KOPT-K1 (cell line): ENCODE results near the gene TFDP1.

Experiments
- H3K27ac ChIP-seq: fragments of 200-600 bp; sonication (generic); 2 replicates; pipeline ENCODE4 v1.5.1; 2016; ENCODE audit warnings: antibody characterized with exemption, mild to moderate bottlenecking, low read depth, low read length; ENCODE audit not compliant: poor library complexity, severe bottlenecking
- H3K36me3 ChIP-seq: fragments of 200-600 bp; sonication (generic); 2 replicates; pipeline ENCODE4 v1.5.1; 2017; ENCODE audit warnings: antibody characterized with exemption, mild to moderate bottlenecking, low read length, moderate library complexity; ENCODE audit not compliant: insufficient read depth
- H3K9me3 ChIP-seq: fragments of 200-600 bp; sonication (generic); 2 replicates; pipeline ENCODE4 v1.5.1; 2017; ENCODE audit warnings: antibody characterized with exemption, low read length, mild to moderate bottlenecking; ENCODE audit not compliant: insufficient read depth, poor library complexity, severe bottlenecking

Gene TFDP1

DNA sequence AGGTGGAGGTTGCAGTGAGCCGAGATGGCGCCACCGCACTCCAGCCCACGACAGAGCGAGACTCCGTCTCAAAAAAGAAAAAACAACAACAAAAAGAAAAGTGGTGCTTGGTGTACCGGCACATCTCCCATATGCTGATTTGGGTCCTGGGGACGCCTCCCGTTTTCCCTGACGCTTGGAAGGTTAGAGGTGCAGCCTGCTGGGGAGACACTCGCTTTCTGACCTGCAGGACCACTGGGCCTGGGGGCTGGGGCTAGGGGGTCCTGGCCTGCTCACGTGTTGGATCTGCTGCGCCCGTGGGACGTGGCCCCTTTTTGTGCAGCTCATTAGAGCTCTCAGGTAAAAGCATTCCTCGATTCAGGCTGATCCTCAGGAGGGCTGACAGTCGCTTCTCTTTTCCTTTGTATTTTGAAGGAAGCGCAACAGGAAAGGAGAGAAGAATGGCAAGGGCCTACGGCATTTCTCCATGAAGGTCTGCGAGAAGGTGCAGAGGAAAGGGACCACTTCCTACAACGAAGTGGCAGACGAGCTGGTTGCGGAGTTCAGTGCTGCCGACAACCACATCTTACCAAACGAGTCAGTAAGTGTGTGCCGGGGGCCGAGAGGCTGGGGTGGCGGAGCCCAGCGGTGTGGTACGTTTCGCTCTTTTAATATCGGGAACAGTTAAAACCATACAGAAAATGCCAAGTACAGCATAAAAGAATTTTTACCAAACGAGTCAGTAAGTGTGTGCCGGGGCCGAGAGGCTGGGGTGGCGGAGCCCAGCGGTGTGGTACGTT is 48.3 kb downstream of the TFDP1 start:
- Histone ChIP-seq H3K27ac (no peak overlapping the region), H3K36me3 (peaks cover 100% of the 10 kb centered on the region), H3K9me3 (no peaks in the 10 kb centered on the region)

DNA sequence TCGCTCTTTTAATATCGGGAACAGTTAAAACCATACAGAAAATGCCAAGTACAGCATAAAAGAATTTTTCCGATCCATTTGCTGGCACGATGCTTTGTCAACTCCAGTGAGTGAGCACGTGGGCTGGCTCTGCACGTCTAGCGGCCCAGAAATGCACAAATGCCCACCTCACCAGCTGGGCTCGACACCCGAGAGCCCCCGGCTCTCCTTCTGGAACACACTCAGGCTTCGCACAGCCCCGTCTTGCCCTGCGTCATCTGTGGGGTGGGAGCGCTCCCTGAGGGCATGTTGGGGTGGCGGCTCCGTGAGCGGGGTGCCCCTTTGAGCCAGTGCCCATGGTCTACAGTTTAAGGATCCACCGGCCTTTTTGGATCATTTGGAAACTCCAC is 48.9 kb downstream of the TFDP1 start:
- Histone ChIP-seq H3K36me3 (peaks cover 100% of the 10 kb centered on the region), H3K27ac (no peak overlapping the region), H3K9me3 (no peaks in the 10 kb centered on the region)

DNA sequence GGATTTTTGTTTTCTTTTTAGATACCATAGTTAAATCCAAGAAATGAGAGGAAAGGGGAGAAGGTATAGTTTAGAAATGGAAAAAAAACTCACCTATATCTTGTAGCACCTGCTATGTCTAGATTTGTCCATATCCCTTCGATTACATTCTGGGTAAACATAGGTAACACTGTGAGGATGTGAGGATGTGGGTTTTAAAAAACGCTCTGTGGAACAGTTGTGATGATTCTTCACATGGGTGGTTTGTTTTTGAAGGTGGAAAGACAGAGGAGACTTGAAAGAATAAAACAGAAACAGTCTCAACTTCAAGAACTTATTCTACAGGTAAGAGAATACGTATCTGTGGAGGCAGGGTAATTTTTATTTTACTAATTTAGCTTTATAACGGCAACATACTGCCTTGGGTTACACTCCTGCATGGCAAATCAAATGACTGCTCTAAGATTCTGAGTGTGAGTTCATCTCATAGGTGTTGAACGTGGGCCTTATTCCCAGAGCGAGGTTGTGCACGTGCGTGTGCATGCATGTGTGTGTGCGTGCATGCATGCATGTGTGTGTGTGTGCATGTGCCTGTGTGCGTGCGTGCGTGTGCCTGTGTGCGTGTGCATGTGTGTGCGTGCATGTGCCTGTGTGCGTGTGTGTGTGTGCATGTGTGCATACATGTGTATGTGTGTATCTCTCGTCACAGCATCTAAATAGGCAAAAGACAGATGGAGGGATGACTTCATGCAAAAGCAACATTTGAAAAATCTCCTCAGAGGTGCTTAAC is 49.9 kb downstream of the TFDP1 start:
- H3K27ac ChIP-seq = no peak overlapping the region
- no peaks in the 10 kb centered on the region for H3K9me3 ChIP-seq
- peaks cover 100% of the 10 kb centered on the region for H3K36me3 ChIP-seq

DNA sequence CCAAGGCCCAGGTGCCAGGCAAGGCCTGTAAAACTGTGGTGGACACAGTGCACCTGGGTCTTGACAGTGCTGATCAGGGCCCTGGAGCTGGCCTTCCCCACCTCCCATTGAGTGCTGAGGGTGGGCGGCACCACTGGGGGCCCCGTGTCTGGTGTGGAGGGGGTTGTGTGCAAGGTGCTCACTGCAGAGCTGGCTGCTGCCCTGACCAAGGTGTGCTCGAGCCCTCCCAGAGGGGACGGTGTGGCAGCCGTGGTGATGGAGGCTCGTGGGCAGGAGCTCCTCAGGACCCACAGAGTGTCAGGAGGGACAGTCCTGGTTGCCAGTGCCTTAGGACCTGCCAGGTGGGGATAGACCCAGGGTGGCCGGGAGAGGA is 50.5 kb downstream of the TFDP1 start:
- Histone ChIP-seq H3K9me3 (no peaks in the 10 kb centered on the region), H3K36me3 (peaks cover 100% of the 10 kb centered on the region), H3K27ac (no peak overlapping the region)

DNA sequence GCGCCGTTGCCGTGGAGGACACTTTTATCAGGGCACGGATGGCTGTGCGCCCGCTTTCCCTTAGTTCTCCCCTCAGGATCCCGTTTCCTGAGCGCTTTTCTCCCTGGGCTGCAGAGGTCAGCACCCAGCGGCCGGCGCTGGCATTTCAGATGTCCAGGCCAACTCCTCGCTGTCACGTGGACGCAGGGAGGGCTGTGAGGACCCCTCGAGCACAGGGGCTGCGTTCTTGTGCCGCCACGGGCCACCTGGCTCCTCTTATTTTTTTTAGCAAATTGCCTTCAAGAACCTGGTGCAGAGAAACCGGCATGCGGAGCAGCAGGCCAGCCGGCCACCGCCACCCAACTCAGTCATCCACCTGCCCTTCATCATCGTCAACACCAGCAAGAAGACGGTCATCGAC is 51.2 kb downstream of the TFDP1 start:
- no peak overlapping the region for H3K27ac ChIP-seq
- H3K36me3 ChIP-seq = peaks cover 100% of the 10 kb centered on the region
- H3K9me3 ChIP-seq = no peaks in the 10 kb centered on the region

DNA sequence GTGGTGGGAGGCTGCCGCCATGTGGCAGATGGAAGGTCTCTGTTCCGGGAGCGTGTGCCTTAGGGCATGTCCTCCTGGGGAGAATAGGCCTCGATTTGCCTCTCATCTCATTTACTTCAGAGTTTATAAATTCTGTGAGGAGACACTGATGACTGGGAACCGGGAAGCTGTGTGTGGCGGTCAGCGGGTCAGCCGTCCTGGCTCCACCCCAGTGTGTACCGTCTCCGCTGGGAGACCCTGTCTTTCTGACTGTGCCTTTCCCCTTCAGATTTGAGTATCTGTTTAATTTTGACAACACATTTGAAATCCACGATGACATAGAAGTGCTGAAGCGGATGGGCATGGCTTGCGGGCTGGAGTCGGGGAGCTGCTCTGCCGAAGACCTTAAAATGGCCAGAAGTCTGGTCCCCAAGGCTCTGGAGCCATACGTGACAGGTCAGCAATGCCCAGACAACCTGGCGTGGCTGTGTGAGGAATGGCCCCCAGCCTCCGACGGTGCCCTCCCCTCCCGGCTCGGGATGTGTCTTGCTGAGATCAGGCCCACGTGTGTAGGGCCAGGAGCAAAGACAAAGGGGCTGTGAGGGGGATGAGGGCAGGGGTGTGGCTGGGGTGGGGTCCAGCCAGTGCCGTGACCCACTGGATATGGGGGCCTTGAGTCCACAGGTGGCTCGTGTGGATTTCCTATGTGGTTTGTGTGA is 51.9 kb downstream of the TFDP1 start:
- Histone ChIP-seq H3K36me3 (peaks cover 97% of the 10 kb centered on the region), H3K9me3 (no peaks in the 10 kb centered on the region), H3K27ac (no peak overlapping the region)

DNA sequence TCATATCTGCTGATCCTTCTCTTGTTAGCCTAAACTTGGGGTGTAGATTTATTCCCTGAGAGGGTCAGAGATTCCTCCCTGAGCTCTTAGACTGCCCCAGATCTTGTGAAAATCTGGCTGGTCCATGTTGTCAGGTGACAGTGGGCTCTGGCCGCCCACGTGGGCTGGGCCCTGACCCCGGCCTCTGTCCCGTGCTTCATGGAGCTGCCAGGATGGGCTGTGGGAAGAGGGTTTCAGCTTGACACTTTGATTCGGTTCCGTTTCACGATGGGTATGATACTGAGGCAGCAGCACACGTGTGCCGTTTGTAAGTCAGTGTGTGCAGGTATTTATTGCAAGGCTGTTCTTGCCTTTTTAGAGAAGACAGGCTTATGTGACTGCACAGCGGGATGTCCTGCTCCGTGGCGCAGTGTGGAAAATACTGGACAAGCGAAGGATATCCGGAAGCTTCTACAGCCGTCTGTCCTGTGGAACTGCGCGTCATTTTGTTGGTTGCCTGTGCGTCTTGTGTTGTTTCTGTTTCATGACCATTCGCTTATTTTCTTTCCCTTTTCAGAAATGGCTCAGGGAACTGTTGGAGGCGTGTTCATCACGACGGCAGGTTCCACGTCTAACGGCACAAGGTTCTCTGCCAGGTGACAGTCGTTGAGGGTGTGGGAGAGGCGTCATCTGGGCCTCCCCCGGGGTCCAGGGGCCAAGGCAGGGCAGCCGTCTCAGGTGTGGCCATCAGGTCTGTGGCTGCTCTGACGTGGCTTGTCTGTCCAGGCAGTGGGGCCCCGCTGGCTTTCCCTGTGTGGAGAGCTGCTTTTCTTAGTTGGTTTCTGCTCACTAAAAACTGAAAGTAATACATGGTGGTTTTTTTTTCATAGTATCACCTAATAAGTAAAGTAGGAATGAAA is 53.0 kb downstream of the TFDP1 start:
- peaks cover 97% of the 10 kb centered on the region for H3K36me3 ChIP-seq
- H3K27ac ChIP-seq = no peak overlapping the region
- no peaks in the 10 kb centered on the region for H3K9me3 ChIP-seq

DNA sequence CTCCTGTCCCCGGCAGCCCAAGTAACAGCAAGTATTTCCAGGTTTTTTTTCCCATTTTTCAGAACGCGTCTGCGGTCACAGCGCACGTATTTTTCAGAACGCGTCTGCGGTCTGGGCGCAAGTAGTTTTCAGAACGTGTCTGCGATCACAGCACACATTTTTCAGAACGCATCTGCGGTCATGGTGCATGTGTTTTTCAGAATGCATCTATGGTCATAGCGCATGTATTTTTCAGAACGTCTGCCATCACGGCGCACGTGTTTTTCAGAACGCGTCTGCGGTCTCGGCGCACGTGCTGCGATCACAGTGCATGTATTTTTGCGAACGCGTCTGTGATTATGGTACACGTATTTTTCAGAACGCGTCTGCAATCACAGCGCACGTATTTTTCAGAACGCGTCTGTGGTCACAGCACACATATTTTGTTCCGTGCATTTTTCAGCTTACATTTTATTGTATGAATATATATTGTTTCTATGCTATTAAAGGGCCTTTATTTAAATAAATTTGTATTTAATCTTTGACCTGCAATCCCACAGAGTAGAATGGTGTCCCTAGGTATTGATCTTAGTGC is 53.7 kb downstream of the TFDP1 start:
- Histone ChIP-seq H3K36me3 (peaks cover 97% of the 10 kb centered on the region), H3K9me3 (no peaks in the 10 kb centered on the region), H3K27ac (no peak overlapping the region)

DNA sequence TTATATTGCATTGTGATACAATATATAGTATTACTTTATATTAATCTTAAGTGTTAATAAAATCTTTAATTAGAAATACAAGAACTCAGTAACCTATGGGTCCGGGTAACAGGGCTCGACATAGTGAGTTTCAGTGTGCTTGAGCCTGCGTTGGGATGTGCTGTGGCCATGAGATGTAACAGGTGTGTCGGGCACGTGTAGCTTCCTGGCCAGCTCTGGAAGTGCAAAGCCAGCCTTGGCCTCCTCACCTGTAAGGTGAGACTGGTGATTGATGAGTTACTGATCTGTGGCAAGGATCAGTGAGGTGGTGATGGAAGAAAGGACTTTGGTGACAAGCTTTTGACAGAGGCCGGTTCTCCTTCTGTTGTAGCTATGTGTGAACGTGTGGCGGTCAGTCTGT is 54.3 kb downstream of the TFDP1 start:
- H3K27ac ChIP-seq = no peak overlapping the region
- peaks cover 97% of the 10 kb centered on the region for H3K36me3 ChIP-seq
- no peaks in the 10 kb centered on the region for H3K9me3 ChIP-seq

DNA sequence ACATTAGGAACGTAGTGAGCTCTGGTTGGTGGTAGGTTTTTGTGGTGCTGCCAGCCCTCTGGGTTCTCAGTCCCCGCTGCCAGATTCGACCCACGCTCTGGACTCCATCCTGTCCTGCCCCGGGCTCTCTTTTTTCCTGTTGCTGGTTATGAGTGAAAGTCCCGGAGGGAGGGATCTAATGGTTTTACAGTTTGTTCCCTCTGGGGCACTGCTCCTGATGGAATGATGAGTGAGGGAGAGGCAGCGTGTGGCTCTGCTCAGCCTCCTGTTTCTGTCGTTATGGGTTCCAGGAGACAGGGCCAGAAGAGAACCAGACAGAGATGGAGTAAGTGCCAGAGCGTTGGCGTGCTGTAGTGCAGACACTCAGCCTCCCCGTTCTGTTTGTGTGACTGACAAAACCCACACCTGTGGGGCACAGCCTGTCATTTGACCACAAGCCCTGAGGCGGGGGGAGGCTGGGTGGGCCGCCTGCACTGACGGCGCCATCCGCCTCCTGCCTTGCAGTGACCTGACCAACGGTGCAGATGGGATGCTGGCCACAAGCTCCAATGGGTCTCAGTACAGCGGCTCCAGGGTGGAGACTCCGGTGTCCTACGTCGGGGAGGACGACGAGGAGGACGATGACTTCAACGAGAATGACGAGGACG is 55.2 kb downstream of the TFDP1 start:
- H3K27ac ChIP-seq = no peak overlapping the region
- H3K9me3 ChIP-seq = no peaks in the 10 kb centered on the region
- H3K36me3 ChIP-seq = peaks cover 96% of the 10 kb centered on the region

DNA sequence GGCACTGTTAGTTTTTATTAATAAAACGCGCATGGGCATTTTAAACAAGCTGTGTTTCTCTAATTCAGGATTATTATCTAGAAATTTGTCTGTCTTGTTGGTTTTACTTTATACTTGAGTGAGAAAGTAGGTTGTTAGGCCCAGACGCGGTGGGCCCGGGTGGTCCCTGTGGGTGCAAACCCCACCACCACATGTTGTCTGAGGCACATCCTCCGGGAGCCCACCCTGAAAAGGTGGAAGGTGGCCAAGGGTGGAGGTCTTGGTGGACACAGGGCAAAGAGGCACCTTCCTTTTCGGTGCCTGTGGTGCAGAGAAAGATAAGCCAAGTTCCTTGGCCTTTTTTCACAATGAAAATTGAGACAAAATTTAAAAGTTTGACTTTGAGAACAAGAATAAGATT is 56.9 kb downstream of the TFDP1 start:
- Histone ChIP-seq H3K36me3 (peaks cover 86% of the 10 kb centered on the region), H3K9me3 (no peaks in the 10 kb centered on the region), H3K27ac (no peak overlapping the region)

DNA sequence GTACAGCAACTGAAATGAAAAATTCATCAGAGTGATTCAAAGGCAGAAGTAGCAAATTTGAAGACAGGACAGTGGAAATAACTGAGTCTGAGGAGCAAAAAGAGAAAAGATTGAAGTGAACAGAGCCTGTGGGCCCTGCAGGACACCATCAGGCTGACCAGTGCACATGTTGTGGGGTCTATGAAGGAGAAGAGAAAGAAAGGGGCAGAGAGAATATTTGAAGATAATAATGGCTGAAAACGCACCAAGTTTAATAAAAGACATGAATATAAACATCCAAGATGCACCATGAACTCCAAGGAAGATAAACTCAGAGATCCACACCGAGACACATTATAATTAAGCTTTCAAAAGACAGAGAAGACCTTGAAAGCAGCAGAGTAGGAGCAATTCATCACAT is 58.0 kb downstream of the TFDP1 start:
- no peak overlapping the region for H3K27ac ChIP-seq
- H3K36me3 ChIP-seq = peaks cover 75% of the 10 kb centered on the region
- H3K9me3 ChIP-seq = no peaks in the 10 kb centered on the region

DNA sequence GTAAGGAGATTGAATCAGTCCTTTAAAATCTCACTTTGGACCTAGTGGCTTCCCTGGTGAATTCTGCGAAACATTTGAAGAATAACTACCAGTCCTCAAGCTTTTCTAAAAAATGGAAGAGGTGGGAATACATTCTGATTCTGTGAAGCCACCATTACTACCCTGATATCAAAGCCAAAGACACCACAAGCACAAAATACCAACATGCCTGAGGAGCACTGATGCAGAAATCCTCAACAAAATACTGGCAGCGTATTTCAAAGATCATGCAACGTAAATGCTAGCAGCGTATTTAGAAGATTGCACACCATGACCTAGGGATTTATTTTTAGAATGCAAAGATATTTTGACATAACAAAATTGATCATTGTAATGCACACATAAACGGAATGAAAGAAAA is 59.0 kb downstream of the TFDP1 start:
- peaks cover 73% of the 10 kb centered on the region for H3K36me3 ChIP-seq
- H3K27ac ChIP-seq = no peak overlapping the region
- no peaks in the 10 kb centered on the region for H3K9me3 ChIP-seq

DNA sequence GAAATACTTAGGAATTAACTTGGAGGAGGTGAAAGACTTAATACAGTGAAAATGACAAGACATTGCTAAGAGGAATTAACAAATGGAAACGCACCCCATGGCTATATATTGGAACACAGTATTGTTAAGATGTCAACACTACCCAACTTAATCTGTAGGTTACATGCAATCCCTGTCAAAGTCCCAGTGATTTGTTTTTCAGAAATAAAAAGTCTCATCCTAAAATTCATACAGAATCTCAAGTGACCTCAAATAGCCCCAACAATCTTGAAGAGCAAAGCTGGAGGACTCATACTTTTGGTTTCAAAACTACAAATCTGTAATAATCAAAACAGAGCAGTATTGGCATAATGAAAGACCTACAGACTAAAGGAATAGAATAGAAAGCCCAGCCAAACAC is 60.2 kb downstream of the TFDP1 start:
- Histone ChIP-seq H3K27ac (no peak overlapping the region), H3K9me3 (no peaks in the 10 kb centered on the region), H3K36me3 (peaks cover 66% of the 10 kb centered on the region)
